Measurements from ENCODE around the gene ARHGAP45. TPM values are rescaled to one million over a fixed set of nuclear protein-coding genes. Genes with fewer than 3 reads are reported as not detected.

The ARHGAP45 gene
- total RNA-seq, 3 donors from 2014 or later (not counting 1 experiment from before 2014, with no cell fraction given) = 535 to 601 (median 560) TPM

DNA sequence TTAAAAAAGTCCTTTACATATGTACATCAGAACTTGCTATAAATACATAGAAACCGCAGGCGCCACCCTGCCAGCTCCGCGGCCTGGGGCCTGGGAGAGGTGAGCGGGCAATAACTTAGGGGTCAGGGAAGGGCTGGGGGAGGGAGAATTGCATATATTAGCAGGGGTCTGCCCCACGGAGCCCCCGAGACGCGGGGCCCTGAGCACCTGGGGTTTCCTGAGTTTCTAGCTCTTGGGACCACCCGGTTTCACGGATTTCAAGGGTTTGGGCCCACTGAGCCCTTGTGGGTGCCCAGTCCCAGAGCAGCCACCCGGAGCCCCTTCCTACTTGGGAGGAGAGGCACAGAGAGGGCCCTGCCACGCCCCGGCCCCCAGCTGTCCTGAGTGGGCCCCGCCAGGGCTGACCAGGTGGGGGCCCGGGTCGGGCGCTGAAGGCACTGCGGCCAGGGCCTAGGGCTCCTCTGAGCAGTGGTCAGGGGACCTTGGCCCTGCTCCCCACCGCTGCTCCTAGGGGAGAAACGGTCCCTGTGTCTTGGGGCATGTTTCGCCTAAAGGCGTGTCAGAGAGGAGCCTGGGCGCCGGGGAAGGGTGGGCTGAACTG, 40.8 kb downstream of the ARHGAP45 start:
- peaks cover 25% of the 10 kb centered on the region for H3K4me1 ChIP-seq (ENCODE audit: control insufficient read depth, insufficient read depth, low read length)
- ATAC-seq (no peak), DNase-seq (peak in 1 of 2 donors; percentile 23)
- H3K9me3 ChIP-seq (ENCODE audit: control insufficient read depth, insufficient read depth, low read length) = no peaks in the 10 kb centered on the region
- Mint-ChIP-seq H3K36me3 (no peaks in the 10 kb centered on the region), H3K4me3 (no peak overlapping the region), H3K9me3 (no peaks in the 10 kb centered on the region), H3K27me3 (ENCODE audit: low read depth in 2 of 2) (no peaks in the 10 kb centered on the region), H3K4me1 (peaks cover 0 to 8% of the 10 kb centered on the region in 2 donors), H3K27ac (no peak overlapping the region)
- no peak overlapping the region for H3K4me3 ChIP-seq (ENCODE audit: low read length)
- no peaks in the 10 kb centered on the region for H3K27me3 ChIP-seq (ENCODE audit: control insufficient read depth, insufficient read depth, low read length)
- intact Hi-C loops (cut with micrococcal nuclease) = no loop called here
- TF ChIP-seq, protein P1, sequence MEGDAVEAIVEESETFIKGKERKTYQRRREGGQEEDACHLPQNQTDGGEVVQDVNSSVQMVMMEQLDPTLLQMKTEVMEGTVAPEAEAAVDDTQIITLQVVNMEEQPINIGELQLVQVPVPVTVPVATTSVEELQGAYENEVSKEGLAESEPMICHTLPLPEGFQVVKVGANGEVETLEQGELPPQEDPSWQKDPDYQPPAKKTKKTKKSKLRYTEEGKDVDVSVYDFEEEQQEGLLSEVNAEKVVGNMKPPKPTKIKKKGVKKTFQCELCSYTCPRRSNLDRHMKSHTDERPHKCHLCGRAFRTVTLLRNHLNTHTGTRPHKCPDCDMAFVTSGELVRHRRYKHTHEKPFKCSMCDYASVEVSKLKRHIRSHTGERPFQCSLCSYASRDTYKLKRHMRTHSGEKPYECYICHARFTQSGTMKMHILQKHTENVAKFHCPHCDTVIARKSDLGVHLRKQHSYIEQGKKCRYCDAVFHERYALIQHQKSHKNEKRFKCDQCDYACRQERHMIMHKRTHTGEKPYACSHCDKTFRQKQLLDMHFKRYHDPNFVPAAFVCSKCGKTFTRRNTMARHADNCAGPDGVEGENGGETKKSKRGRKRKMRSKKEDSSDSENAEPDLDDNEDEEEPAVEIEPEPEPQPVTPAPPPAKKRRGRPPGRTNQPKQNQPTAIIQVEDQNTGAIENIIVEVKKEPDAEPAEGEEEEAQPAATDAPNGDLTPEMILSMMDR (IDR thresholded peaks at IDR 0.05) = no peak
- 95% methylated on average over 25 of the region's 25 CpGs for WGBS (ENCODE audit: insufficient coverage)
- no peak overlapping the region for H3K27ac ChIP-seq (ENCODE audit: low read length)
- H3K36me3 ChIP-seq (ENCODE audit: control insufficient read depth, insufficient read depth, low read length) = peaks cover 28% of the 10 kb centered on the region

GRCh38 chr19:1108291-1109031, 41.5 kb downstream of the ARHGAP45 start:
- Histone ChIP-seq H3K27ac (ENCODE audit: low read length) (no peak overlapping the region), H3K36me3 (ENCODE audit: control insufficient read depth, insufficient read depth, low read length) (peaks cover 30% of the 10 kb centered on the region), H3K4me1 (ENCODE audit: control insufficient read depth, insufficient read depth, low read length) (peaks cover 25% of the 10 kb centered on the region), H3K9me3 (ENCODE audit: control insufficient read depth, insufficient read depth, low read length) (no peaks in the 10 kb centered on the region), H3K27me3 (ENCODE audit: control insufficient read depth, insufficient read depth, low read length) (no peaks in the 10 kb centered on the region), H3K4me3 (ENCODE audit: low read length) (no peak overlapping the region)
- ATAC-seq (no peak), DNase-seq (no peak)
- H3K9me3 Mint-ChIP-seq = no peaks in the 10 kb centered on the region
- H3K27ac Mint-ChIP-seq = no peak overlapping the region
- intact Hi-C loops (cut with micrococcal nuclease) = no loop called here
- no peak overlapping the region for H3K4me3 Mint-ChIP-seq
- H3K36me3 Mint-ChIP-seq = no peaks in the 10 kb centered on the region
- TF ChIP-seq, protein P1 (IDR thresholded peaks at IDR 0.05) = no peak
- H3K4me1 Mint-ChIP-seq = peaks cover 0 to 1% of the 10 kb centered on the region in 2 donors
- no peaks in the 10 kb centered on the region for H3K27me3 Mint-ChIP-seq (ENCODE audit: low read depth in 2 of 2)
- WGBS (ENCODE audit: insufficient coverage) = 96% methylated on average over 89 of the region's 89 CpGs

GRCh38 chr19:1109032-1109551, 42.1 kb downstream of the ARHGAP45 start:
- DNase-seq (peak in 1 of 2 donors; percentile 30), ATAC-seq (no peak)
- no peak overlapping the region for H3K27ac ChIP-seq (ENCODE audit: low read length)
- H3K4me3 ChIP-seq (ENCODE audit: low read length) = no peak overlapping the region
- intact Hi-C loops (cut with micrococcal nuclease) = no loop called here
- peaks cover 34% of the 10 kb centered on the region for H3K36me3 ChIP-seq (ENCODE audit: control insufficient read depth, insufficient read depth, low read length)
- H3K4me3 Mint-ChIP-seq = no peak overlapping the region
- H3K4me1 ChIP-seq (ENCODE audit: control insufficient read depth, insufficient read depth, low read length) = peaks cover 28% of the 10 kb centered on the region
- no peaks in the 10 kb centered on the region for H3K4me1 Mint-ChIP-seq
- TF ChIP-seq, protein P1 (IDR thresholded peaks at IDR 0.05) = no peak
- H3K9me3 Mint-ChIP-seq = no peaks in the 10 kb centered on the region
- H3K27me3 Mint-ChIP-seq (ENCODE audit: low read depth in 2 of 2) = no peaks in the 10 kb centered on the region
- no peak overlapping the region for H3K27ac Mint-ChIP-seq
- H3K36me3 Mint-ChIP-seq = no peaks in the 10 kb centered on the region
- H3K27me3 ChIP-seq (ENCODE audit: control insufficient read depth, insufficient read depth, low read length) = no peaks in the 10 kb centered on the region
- 93% methylated on average over 48 of the region's 48 CpGs for WGBS (ENCODE audit: insufficient coverage)
- no peaks in the 10 kb centered on the region for H3K9me3 ChIP-seq (ENCODE audit: control insufficient read depth, insufficient read depth, low read length)
